Stimulated activated CD4-positive, alpha-beta T cell treated with anti-CD3 and anti-CD28 coated beads, Interleukin-1b, Interleukin-23, amount 100 ng/mL, for 4 hours (primary cell): ENCODE data around the gene CFAP251.

Experiments used
- DNase-seq, 2 donors: peaks; one replicate each; pipeline ENCODE4 v3.0.0-alpha.2; 2020; ENCODE audit warnings: low read depth in 2 of 2

The CFAP251 gene

GRCh38 chr12:122003651-122004611, 85.5 kb downstream of the CFAP251 start:
- DNase-seq, result no peak

- no peak for DNase-seq
Observed at GRCh38 chr12:122004633-122005071, 86.3 kb downstream of the CFAP251 start.

- DNase-seq, result no peak
Observed at GRCh38 chr12:122005252-122005776, 86.9 kb downstream of the CFAP251 start.

GRCh38 chr12:122006186-122006926, 88.0 kb downstream of the CFAP251 start:
- DNase-seq, result no peak

GRCh38 chr12:122009741-122010140, 91.3 kb downstream of the CFAP251 start:
- DNase-seq, result no peak

DNA sequence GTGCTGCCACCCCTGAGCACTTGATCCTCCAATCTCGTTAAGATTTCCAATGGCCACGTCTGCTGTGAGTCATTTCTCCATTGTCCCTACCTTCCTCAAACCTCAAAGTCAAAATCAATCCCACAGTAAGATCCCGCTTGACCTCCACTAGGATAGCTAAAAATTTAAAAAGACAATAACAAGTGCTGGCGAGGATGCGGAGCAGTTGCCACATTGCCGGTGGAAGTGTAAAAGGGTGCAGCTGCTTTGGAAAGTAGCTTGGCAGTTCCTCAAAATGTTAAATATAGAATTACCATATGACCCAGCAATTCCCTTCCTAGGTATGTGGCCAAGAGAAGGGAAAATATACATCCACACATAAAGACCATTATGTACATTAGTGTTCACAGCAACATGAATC, 93.8 kb downstream of the CFAP251 start:
- no peak for DNase-seq

- no peak for DNase-seq
Observed at GRCh38 chr12:122013136-122013535, 94.7 kb downstream of the CFAP251 start.

DNA sequence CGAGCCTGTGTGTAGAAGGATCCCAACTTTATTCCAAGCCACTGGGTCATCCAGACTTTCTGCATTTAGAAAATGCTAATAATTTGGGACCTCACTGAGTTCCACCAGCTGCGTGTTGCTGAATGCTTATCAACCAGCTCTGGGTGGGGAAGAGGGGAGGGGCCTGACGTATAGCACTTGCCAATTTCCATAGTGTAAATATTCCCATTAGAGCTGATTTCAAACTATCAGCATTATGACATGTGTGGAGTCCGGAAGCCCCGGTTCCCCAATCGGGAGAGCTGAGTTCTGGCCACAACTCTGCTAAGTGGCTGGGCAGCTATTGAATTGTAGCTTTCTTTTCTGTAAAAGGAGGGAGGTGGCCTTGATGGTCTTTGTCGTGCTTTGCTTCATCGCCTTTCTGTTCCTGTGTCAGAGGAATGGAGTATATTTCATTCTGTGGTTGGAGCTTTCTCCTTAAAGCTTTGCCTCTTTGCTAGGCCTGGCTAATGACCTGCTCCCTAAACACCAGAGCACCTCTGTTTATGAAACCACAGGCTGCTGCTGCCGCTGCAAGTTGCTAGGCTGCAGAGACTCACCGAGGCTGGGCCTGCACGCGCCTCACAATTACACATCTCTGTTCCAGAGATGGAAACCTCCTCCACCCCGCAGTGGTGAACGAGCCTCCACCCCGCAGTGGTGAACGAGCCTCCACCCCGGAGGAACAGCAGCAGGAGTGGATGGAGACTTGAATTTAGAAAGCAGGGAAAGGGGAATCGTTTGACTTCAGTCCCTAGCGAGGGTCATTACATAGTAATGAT, 95.6 kb downstream of the CFAP251 start:
- DNase-seq, result no peak

GRCh38 chr12:122014781-122015180, 96.4 kb downstream of the CFAP251 start:
- DNase-seq, result no peak

GRCh38 chr12:122018457-122018856, 100.1 kb downstream of the CFAP251 start:
- no peak for DNase-seq

DNA sequence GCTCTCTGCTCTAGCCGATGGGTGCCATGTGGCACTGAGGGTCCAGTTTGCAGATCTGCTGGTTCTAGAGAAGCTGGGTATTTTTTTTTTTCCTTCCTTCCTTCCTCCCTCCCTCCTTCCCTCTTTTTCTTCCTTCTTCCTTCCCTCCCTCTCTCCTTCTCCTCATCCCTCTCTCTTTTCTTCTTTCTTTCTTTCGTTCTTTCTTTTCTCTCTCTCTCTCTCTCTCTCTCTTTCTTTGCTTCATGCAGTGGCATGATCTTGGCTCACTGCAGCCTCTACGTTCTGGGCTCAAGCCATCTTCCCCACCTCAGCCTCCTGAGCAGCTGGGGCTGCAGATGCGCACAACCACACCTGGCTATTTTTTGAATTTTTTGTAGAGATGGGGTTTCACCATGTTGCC, 100.5 kb downstream of the CFAP251 start:
- no peak for DNase-seq

GRCh38 chr12:122020795-122021192, 102.4 kb downstream of the CFAP251 start:
- no peak for DNase-seq

GRCh38 chr12:122021193-122021821, 102.9 kb downstream of the CFAP251 start:
- no peak for DNase-seq

- peak; percentile 47 to 58 for DNase-seq
Observed at GRCh38 chr12:122021822-122022392, 103.5 kb downstream of the CFAP251 start, which contains the start of gene BCL7A. Gene BCL7A (plus strand): TSS chr12:122021884. CDS start chr12:122022092, 208 bp downstream.

DNA sequence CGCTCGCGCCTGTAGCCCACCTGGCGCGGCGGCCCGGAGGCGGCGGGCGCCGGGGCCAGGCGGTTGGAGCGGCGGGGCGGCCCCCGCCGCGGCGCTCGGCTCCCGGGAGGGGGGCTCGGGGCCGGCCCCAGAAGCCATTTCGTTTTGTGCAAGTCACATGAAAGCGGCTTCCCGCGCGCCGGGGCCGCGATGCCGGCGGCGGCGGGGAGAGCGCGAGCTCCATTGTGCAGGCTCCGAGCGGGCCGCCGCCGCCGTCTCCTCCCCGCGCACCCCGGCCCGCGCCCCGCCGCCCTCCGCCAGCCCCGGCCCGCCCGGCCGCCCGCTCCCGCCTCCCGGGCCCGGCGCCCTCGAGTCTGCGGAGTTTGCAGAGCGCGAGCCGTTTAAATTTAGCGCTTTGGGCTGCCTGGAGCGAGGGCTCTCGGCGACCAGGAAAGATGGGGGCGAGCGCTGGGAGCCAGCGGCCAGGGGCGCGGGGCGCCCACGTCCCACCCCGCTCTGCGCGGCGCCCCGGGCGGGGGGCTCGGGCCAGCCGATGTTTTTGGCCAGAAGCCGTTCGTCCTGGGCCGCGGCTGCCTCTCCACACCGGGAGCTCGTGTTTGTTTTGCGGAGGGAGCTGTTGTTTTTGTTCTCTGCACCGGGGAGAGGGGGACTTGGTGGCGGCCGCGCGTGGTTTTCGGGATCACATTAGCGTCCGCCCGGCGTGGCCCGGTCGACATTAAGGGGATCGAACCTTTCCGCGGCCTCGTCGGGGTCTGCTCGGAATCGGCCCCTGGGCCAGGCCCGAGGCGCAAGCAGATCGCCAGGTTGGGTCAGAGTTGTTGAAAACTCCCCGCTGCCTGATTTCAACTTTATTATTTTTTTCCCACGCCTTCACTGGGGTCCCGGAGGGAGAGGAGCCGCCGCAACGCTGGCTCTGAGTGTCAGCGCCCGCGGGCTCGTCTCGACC, 104.3 kb downstream of the CFAP251 start:
- peak in 1 of 2 donors; percentile 42 for DNase-seq

GRCh38 chr12:122023339-122024131, 105.1 kb downstream of the CFAP251 start:
- DNase-seq, result no peak

DNA sequence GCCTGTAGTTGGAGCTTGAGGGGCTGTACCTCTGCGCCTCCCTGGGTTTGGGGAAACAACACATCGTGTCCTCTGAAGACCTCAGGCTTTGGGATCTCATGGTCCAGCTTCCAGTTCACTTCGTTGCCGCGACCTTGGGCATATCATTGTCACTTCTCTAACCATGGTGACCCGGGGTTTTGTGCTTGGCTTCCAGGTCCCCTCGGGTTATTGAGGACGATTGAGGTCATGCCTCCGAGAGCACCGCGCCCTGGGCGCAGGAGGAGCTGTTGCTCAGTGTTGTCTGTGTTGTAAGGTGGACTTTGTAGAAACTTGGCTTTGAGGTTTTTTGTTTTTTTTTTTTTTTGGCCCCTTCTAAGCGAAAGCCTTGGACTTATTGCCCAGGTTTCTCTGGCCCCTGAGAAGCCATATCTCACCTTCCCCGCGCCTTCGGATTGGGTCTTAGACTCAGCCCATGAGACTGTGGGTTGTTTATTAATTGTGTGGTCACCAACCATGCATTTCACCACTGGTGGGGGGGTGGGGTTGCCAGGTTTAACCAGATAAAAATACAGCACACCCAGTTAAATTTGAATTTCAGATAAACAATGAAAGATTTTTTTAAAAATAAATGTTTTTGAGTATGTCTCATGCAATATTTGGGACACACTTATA, 105.9 kb downstream of the CFAP251 start:
- no peak for DNase-seq

GRCh38 chr12:122026706-122027333, 108.4 kb downstream of the CFAP251 start:
- DNase-seq, result no peak
